Stimulated activated CD8-positive, alpha-beta memory T cell treated with anti-CD3 and anti-CD28 coated beads, Interleukin-15, amount 100 ng/mL, for 48 hours (primary cell): ENCODE results near the gene IL21R.
"Not testable (repeated sequence)": the region's sequence is repeated elsewhere in the genome, so short reads cannot be mapped to it uniquely, and the experiment has no call there.

Source experiments
- DNase-seq, 2 donors: peaks; one replicate each; pipeline ENCODE4 v3.0.0-alpha.2; 2020; ENCODE audit warnings: low read depth in 2 of 2

The IL21R gene

GRCh38 chr16:27444015-27444414 is 42.0 kb downstream of the IL21R start:
- no peak for DNase-seq

GRCh38 chr16:27444470-27444869 is 42.5 kb downstream of the IL21R start:
- DNase-seq: no peak

- DNase-seq: no peak
Measured at GRCh38 chr16:27445502-27446175, 43.7 kb downstream of the IL21R start.

- DNase-seq: peak; percentile 57 to 66
Measured at GRCh38 chr16:27446721-27447120, 44.7 kb downstream of the IL21R start.

GRCh38 chr16:27447301-27447700 is 45.3 kb downstream of the IL21R start:
- DNase-seq: no peak

- DNase-seq: no peak
Measured at GRCh38 chr16:27448532-27449433, 46.8 kb downstream of the IL21R start.

- DNase-seq: peak; percentile 84 to 90
Measured at GRCh38 chr16:27449434-27450195, 47.6 kb downstream of the IL21R start.

GRCh38 chr16:27450196-27450549 is 48.2 kb downstream of the IL21R start:
- no peak for DNase-seq

- DNase-seq: no peak
Measured at GRCh38 chr16:27452569-27453493, 50.9 kb downstream of the IL21R start.

GRCh38 chr16:27453494-27453825 is 51.5 kb downstream of the IL21R start:
- no peak for DNase-seq

- DNase-seq: no peak
Measured at GRCh38 chr16:27455700-27456099, 53.7 kb downstream of the IL21R start.

GRCh38 chr16:27457605-27457900 is 55.6 kb downstream of the IL21R start:
- DNase-seq: not testable (repeated sequence)

- DNase-seq: no peak
Measured at GRCh38 chr16:27458258-27458657, 56.3 kb downstream of the IL21R start.

- DNase-seq: no peak
Measured at GRCh38 chr16:27458987-27459688, 57.2 kb downstream of the IL21R start.

- no peak for DNase-seq
Measured at GRCh38 chr16:27460213-27460612, 58.2 kb downstream of the IL21R start.

- DNase-seq: no peak
Measured at GRCh38 chr16:27460663-27461482, 58.9 kb downstream of the IL21R start.

GRCh38 chr16:27461483-27462171 is 59.7 kb downstream of the IL21R start:
- no peak for DNase-seq

- no peak for DNase-seq
Measured at GRCh38 chr16:27462200-27462845, 60.3 kb downstream of the IL21R start.
